Thyroid gland (tissue), 4 donors: Measurements from ENCODE around the gene FKBP9.

Experiments
- POLR2A ChIP-seq, 2 donors: fragments of 450-650 bp; IDR thresholded peaks; one replicate each; pipeline ENCODE4 v1.6.1; 2017; ENCODE audit warnings: antibody characterized with exemption in 2 of 2, mild to moderate bottlenecking in 2 of 2, moderate library complexity in 1 of 2
- TF ChIP-seq, protein P1 (sequence below), 6 experiments: fragments of 200-600 bp in 3 of 6; fragments of 450-650 bp in 3 of 6; sonication (generic) in 3 of 6; IDR thresholded peaks; one replicate each; pipeline ENCODE4 v1.5.1; 2016 to 2019; ENCODE audit warnings: antibody characterized with exemption in 6 of 6, mild to moderate bottlenecking in 2 of 6, inconsistent platforms in 1 of 6, moderate library complexity in 1 of 6

DNA sequence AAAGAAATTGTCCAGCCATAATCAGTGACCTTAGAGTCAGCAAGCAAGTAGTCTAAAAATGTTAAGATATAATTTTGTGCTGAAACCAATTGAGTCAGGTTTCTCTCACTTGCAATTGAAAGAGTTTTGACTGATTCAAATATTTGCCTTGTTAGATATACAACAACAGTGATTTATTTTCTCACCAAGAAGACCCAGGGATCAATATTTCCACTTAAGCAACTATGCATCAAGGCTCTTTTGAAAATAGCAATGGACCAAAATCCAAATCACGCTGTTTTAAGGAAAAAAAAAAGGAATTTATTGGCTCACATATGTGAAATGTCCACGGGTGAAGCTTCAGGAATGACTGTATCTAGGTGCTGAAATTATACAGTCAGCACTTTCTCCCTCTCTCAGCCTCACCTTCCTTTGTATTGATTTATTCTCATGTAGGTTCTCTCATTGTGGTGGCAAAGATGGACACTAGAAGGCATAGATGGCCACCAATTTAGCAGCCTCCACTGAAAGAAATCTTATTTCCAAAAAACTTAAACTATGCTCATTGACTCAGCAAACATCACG is 9.7 kb upstream of the FKBP9 start:
- TF ChIP-seq, protein P1, sequence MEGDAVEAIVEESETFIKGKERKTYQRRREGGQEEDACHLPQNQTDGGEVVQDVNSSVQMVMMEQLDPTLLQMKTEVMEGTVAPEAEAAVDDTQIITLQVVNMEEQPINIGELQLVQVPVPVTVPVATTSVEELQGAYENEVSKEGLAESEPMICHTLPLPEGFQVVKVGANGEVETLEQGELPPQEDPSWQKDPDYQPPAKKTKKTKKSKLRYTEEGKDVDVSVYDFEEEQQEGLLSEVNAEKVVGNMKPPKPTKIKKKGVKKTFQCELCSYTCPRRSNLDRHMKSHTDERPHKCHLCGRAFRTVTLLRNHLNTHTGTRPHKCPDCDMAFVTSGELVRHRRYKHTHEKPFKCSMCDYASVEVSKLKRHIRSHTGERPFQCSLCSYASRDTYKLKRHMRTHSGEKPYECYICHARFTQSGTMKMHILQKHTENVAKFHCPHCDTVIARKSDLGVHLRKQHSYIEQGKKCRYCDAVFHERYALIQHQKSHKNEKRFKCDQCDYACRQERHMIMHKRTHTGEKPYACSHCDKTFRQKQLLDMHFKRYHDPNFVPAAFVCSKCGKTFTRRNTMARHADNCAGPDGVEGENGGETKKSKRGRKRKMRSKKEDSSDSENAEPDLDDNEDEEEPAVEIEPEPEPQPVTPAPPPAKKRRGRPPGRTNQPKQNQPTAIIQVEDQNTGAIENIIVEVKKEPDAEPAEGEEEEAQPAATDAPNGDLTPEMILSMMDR (IDR thresholded peaks at IDR 0.05): no peak
- TF ChIP-seq POLR2A (IDR thresholded peaks at IDR 0.05): no peak
